ENCODE data around the gene NOD1.
A peak's percentile ranks its signal among the peaks of the same experiment; 100 is the strongest.

DNA sequence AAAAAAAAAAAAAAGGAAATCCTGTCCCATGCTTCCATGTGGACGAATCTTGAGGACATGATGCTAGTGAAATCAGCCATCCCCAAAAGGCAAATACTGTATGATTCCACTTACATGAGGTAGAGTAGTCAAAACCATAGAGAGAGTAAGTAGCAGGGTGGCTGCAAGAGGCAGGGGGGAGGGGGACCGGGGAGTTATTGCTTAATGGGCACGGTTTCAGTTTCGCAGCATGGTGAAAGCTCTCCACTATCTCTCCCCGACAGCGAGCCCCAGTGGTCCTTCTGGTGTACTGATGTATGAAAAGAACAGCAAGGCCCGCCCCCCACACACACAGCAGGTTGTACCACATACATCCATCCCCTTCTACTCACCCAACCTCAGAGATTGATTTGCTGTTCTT is 32.8 kb downstream of the NOD1 start:
- TF ChIP-seq, protein P1, sequence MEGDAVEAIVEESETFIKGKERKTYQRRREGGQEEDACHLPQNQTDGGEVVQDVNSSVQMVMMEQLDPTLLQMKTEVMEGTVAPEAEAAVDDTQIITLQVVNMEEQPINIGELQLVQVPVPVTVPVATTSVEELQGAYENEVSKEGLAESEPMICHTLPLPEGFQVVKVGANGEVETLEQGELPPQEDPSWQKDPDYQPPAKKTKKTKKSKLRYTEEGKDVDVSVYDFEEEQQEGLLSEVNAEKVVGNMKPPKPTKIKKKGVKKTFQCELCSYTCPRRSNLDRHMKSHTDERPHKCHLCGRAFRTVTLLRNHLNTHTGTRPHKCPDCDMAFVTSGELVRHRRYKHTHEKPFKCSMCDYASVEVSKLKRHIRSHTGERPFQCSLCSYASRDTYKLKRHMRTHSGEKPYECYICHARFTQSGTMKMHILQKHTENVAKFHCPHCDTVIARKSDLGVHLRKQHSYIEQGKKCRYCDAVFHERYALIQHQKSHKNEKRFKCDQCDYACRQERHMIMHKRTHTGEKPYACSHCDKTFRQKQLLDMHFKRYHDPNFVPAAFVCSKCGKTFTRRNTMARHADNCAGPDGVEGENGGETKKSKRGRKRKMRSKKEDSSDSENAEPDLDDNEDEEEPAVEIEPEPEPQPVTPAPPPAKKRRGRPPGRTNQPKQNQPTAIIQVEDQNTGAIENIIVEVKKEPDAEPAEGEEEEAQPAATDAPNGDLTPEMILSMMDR (IDR thresholded peaks at IDR 0.05), result peak in 2 of 7 experiments; percentile 7 to 33
- TF ChIP-seq POLR2A (IDR thresholded peaks at IDR 0.05), result no peak
